NCI-H2107 treated with DMSO at 0.1 percent for 48 hours (cell line): Measurements from ENCODE around the gene CCDC148.
A peak's percentile ranks its signal among the peaks of the same experiment; 100 is the strongest.

ENCODE experiments used
- DNase-seq: peaks from one replicate; lab custom pipeline; 2025; ENCODE audit not compliant: unreplicated experiment; lab: John Stamatoyannopoulos, UW

CCDC148 gene

DNA sequence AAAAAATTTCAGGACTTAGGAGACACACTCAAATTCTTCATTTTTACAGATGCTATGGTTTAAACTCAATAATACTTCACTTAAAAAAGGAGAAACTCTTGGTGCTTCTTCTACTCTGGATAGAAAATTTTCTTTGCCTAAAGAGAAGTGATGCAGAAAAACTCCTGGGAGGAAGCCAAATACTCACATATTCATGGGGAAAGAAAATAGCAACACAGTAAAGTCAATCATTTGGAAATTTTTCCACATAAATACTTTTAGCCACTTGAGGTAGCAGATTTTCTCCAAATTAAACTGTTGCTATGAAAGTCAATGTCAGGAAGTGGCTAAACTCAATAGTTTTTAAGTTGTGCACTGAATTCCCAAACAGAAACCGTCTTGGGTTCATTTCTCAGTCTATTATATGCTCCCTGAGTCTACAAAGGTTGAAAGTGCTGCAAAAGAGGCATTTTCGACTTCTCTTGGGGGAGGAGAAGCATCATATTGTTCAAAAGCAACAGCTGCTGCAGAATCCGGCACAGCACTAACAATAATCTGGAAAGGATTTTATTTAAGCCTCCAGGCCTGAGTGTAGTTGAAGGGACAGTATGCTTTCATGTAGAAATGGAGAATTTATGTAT lies 273.8 kb downstream of the CCDC148 start:
- no peak for DNase-seq

GRCh38 chr2:158181171-158181570 lies 275.4 kb downstream of the CCDC148 start:
- no peak for DNase-seq

DNA sequence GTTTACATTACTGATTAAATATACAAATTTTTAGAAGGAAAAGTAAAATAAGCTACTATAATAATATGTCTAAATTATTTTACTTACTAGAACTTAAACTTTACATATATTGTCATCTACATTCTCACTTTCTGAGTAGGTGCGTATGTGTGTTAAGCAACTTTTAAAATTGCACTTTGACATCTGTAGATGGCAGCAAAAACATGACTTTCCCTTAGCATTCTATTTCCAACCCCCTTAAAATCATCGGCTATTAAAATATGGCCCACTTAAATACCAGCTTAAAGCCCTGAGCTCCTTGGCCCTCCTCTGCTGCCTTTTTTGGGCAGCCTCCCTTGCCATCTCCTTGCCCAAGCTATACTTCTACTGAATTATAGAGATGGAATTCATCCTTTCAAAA lies 276.9 kb downstream of the CCDC148 start:
- DNase-seq, result peak; percentile 30

DNA sequence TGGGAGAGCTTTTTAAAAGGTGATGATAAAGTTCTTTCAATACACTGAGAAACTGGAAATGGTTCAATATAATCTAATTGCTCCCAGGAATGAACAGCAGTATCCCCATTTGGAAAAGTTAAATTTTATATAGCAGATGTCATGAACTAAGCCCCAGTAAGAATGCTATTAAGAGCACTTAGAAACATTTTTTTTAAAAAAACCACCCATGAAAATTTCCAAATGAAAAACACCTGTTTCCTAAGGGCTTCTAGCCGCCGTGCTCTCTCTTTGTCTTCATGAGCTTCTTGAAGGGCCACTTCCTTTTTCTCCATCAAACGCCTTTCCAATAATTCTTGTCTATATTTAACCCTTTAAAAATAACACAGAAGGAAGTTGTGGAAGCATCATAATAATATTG lies 277.9 kb downstream of the CCDC148 start:
- DNase-seq, result no peak

- DNase-seq, result no peak
Measured at GRCh38 chr2:158174956-158175355, 281.6 kb downstream of the CCDC148 start.

GRCh38 chr2:158174495-158174894 lies 282.1 kb downstream of the CCDC148 start:
- no peak for DNase-seq

GRCh38 chr2:158172719-158173118 lies 283.8 kb downstream of the CCDC148 start:
- no peak for DNase-seq

- DNase-seq, result no peak
Measured at GRCh38 chr2:158154596-158154995, 302.0 kb downstream of the CCDC148 start.

DNA sequence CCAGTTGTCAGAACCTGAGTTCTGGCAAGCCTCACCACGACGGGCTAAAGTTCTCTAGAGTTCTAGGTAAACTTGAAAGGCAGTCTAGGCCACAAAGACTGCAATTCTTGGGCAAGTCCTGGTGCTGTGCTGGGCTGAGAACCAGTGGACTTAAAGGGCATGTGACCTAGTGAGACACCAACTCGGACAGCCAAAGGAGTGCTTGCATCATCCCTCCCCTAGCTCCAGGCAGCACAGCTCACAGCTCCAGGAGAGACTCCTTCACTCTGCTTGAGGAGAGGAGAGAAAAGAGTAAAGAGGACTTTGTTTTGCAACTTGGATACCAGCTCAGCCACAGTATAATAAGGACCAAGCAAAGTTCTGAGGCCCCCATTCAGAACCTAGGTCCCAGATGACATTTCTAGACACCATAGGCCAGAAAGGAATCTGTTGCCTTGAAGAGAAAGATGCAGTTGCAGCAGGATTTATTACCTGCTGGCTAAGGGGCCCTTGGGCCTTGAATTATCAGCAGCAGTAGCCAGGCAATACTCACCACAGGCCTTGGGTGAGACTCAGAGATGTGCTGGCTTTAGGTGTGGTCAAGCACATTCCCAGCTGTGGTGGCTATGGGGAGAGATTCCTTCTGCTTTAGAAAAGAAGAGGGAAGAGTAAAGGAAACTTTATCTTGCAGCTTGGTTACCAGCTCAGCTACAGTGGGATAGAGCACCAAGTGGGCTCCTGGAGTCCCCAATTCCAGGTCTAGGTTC lies 303.1 kb downstream of the CCDC148 start:
- no peak for DNase-seq

- DNase-seq, result peak; percentile 80
Measured at GRCh38 chr2:158144914-158145625, 311.5 kb downstream of the CCDC148 start.

DNA sequence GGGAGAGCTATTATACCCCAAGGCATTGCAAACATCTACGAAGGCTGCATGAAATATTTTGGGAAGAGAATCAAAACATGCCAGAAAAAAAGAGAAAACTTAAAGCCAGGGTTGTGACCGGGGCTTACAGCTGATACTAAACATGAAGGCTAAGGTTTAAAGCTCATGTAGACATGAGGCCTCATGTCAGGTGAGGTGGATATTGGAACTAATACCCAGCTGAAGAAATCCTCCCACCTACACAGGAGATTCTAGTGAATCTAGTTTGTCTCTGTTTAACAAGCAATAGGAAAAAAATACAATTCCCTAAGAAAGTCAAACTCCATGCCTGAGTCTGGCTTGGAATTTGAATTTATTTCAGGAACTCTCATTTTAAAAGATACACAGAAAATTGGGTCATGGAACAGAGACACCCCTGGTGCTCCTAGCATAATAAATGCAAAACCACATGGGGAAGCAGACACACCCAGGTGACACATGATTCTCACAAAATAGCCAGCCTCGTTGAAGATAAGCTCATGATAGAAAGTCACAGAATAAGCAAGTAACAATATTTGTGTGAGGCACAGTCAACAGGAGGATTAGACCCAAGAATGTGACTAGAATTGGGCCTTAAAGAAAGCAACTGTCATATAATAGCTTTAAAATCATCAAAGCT lies 312.7 kb downstream of the CCDC148 start:
- no peak for DNase-seq

- no peak for DNase-seq
Measured at GRCh38 chr2:158142568-158143332, 313.8 kb downstream of the CCDC148 start.

GRCh38 chr2:158142165-158142564 lies 314.4 kb downstream of the CCDC148 start:
- no peak for DNase-seq

DNA sequence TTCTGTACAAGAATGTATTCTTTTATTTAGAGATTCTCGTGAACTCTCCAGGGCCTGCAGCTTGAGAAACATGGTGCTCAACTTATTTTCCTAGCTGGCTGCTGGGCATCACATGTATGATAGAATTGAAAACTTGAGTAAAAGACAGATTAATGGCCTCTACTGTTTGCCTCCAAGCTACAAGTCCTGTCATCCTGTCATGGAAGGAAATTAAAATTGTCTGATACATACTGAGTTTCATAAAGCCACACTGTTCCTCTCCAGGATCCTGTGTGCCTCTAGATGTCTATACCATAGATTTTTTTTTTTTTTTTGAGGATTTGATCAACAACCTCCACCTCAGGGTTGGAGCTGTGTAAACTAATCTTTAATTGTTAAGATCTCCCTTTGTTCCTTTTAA lies 316.4 kb downstream of the CCDC148 start:
- no peak for DNase-seq

- no peak for DNase-seq
Measured at GRCh38 chr2:158138255-158138654, 318.3 kb downstream of the CCDC148 start.

- DNase-seq, result no peak
Measured at GRCh38 chr2:158135096-158135495, 321.5 kb downstream of the CCDC148 start.

DNA sequence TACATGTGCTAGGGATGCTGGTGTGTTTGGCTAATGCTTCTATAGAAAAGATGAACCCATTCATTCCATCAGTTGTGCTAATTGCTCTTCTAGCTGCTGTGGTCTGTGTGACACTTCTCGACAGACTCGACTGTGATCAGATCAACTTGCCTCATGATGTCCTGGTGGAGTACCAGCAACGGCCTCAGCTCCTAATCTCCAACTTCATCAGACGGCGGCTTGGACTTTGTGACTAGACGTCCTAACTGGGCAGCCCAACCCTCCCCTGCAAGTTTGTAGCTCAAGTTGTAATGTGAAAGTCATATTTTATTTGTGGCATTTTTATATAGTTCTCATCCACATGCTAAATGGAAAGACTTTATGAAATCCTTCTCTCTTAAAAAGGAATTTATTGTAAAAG lies 321.9 kb downstream of the CCDC148 start:
- DNase-seq, result no peak

- no peak for DNase-seq
Measured at GRCh38 chr2:158134055-158134454, 322.5 kb downstream of the CCDC148 start.

GRCh38 chr2:158131919-158132566 lies 324.5 kb downstream of the CCDC148 start:
- no peak for DNase-seq

DNA sequence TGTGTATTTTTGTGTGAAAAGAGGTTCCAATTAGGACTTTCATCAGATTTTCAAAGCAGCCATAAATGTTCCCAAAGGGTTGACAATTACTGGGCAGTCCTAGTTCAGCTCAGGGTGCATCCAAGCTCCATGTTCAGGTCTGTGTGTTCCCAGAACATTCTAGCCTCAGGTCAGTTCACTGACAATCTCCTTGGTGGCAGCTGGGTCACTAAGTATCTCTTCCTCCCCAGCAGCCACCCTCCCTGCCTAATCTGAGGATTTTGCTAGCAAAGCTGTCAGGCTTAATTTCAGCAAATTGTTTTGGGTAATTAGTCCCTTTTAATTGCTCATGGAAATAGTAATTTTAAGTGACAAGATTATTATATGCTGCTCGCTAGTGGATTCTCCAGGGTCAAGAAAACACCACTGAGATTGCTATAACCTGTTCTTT lies 325.1 kb downstream of the CCDC148 start:
- DNase-seq, result no peak
